Measurements from ENCODE around the gene REEP2. TPM values are rescaled to one million over a fixed set of nuclear protein-coding genes. Genes with fewer than 3 reads are reported as not detected.

The REEP2 gene
- total RNA-seq, 1 experiment from 2014 or later = 4.9 TPM

- no peak overlapping the region for H3K9ac ChIP-seq (ENCODE audit: low read length)
- no peak for TF ChIP-seq CTCF (IDR thresholded peaks at IDR 0.05 in 2 of 3, conservative IDR thresholded peaks at IDR 0.05 in 1 of 3; ENCODE audit: borderline replicate concordance in 1 of 3, insufficient read depth in 1 of 3, low read depth in 2 of 3, low read length in 2 of 3)
- TF ChIP-seq YY1 (IDR thresholded peaks at IDR 0.05; ENCODE audit: extremely low read depth, insufficient replicate concordance, low read depth, low read length) = no peak
- no peak for TF ChIP-seq ZFX (IDR thresholded peaks at IDR 0.05)
- no peak for TF ChIP-seq EGR1 (IDR thresholded peaks at IDR 0.05; ENCODE audit: low read depth)
- no peak for TF ChIP-seq CEBPB (IDR thresholded peaks at IDR 0.05; ENCODE audit: low read depth)
- no peak for TF ChIP-seq REST (IDR thresholded peaks at IDR 0.05; ENCODE audit: low read depth)
- no peak for TF ChIP-seq SRF (IDR thresholded peaks at IDR 0.05; ENCODE audit: low read depth)
- no peak for TF ChIP-seq ATF3 (IDR thresholded peaks at IDR 0.05)
- TF ChIP-seq ELF1 (IDR thresholded peaks at IDR 0.05; ENCODE audit: borderline replicate concordance, low read depth) = no peak
- no peak for TF ChIP-seq TCF7L2 (IDR thresholded peaks at IDR 0.05; ENCODE audit: borderline replicate concordance, extremely low read depth, insufficient read depth, insufficient read length)
- TF ChIP-seq EZH2phosphoT487 (IDR thresholded peaks at IDR 0.05; ENCODE audit: borderline replicate concordance) = no peak
- TF ChIP-seq CBX3 (IDR thresholded peaks at IDR 0.05; ENCODE audit: low read depth) = no peak
- TF ChIP-seq ZNF274 (IDR thresholded peaks at IDR 0.05; ENCODE audit: low read depth, low read length) = no peak
- no peak for TF ChIP-seq RAD21 (IDR thresholded peaks at IDR 0.05; ENCODE audit: low read depth)
- TF ChIP-seq EZH2 (IDR thresholded peaks at IDR 0.05) = no peak
- RAD21 ChIA-PET (ENCODE audit: low non-redundant PET in 1 of 2, low total read pairs in 2 of 2, uncharacterized antibody in 2 of 2, unreplicated experiment in 2 of 2) = no interaction called here
- ATAC-seq (no peak), DNase-seq (ENCODE audit: low read depth, low spot score) (no peak)
- H3K9me3 ChIP-seq (ENCODE audit: control insufficient read depth in 1 of 2, insufficient read depth in 1 of 2, low read depth in 1 of 2, low read length in 2 of 2) = no peaks in the 10 kb centered on the region
- H3K9me2 ChIP-seq (ENCODE audit: insufficient read depth) = no peaks in the 10 kb centered on the region
- H3K79me2 ChIP-seq (ENCODE audit: insufficient read depth, low read length) = no peaks in the 10 kb centered on the region
- no peak overlapping the region for H2AFZ ChIP-seq (ENCODE audit: low read depth, low read length, poor library complexity, severe bottlenecking)
- H3K4me1 ChIP-seq (ENCODE audit: control insufficient read depth in 1 of 2, insufficient read depth in 2 of 2, low read length in 2 of 2) = peaks cover 12 to 18% of the 10 kb centered on the region in 2 experiments
- no peak overlapping the region for H3K4me2 ChIP-seq (ENCODE audit: low read length)
- H3K27ac ChIP-seq (ENCODE audit: low read depth, low read length) = no peak overlapping the region
- H4K20me1 ChIP-seq (ENCODE audit: insufficient read depth) = no peaks in the 10 kb centered on the region
- intact Hi-C loops (cut with micrococcal nuclease) = no loop called here
- BruUV-seq (replicated peaks) = no TSS peak
- POLR2A ChIA-PET = no interaction called here
- no peaks in the 10 kb centered on the region for H3K27me3 ChIP-seq (ENCODE audit: insufficient read depth, low read length)
- no peaks in the 10 kb centered on the region for H3K36me3 ChIP-seq (ENCODE audit: control insufficient read depth in 1 of 2, insufficient read depth in 2 of 2, low read length in 2 of 2)
- CTCF ChIA-PET = interaction anchor here (0.8 kb wide), 1 partner anchor 92 kb away, joined by 3 read pairs; the partner anchor contains the start of gene KDM3B
- H3K4me3 ChIP-seq (replicated peaks in 1 of 2; ENCODE audit: low read depth in 1 of 2, low read length in 2 of 2) = no peak overlapping the region
Observed at GRCh38 chr5:138444078-138444773, 5.4 kb downstream of the REEP2 start.
